Measurements from ENCODE around the gene TESK1.
"Not testable (repeated sequence)": the region's sequence is repeated elsewhere in the genome, so short reads cannot be mapped to it uniquely, and the experiment has no call there.

TESK1 gene

DNA sequence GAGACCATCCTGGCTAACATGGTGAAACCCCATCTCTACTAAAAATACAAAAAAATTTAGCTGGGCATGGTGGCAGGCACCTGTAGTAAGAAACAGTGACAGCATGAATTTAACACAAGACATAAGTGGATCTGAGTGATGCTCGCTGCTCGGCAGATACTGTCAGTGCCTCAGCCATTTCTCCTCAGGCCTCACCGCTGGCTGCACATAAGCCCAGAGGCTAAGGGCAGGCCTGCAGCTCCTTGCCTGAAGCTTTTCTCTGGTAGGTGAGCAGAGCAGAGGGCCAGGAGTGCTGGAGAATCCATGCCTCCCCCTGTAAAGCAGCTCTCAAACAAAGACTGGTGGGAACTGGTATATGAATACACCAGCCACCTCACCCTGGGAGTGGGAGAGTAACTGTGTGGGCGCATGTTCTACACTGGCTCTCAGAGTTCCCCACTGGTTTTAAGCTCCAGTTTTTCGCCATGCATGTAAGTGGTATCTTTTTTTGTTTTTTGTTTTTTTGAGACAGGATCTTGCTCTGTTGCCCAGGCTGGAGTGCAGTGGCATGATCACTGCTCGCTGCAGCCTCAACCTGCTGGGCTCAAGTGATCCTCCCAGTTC, 23.4 kb downstream of the TESK1 start:
- DNase-seq (ENCODE audit: low spot score): no peak
- in situ Hi-C loops (cut with MboI; ENCODE audit: low sequenced_read_pairs, unreplicated experiment): no loop called here
- TF ChIP-seq, protein P1, sequence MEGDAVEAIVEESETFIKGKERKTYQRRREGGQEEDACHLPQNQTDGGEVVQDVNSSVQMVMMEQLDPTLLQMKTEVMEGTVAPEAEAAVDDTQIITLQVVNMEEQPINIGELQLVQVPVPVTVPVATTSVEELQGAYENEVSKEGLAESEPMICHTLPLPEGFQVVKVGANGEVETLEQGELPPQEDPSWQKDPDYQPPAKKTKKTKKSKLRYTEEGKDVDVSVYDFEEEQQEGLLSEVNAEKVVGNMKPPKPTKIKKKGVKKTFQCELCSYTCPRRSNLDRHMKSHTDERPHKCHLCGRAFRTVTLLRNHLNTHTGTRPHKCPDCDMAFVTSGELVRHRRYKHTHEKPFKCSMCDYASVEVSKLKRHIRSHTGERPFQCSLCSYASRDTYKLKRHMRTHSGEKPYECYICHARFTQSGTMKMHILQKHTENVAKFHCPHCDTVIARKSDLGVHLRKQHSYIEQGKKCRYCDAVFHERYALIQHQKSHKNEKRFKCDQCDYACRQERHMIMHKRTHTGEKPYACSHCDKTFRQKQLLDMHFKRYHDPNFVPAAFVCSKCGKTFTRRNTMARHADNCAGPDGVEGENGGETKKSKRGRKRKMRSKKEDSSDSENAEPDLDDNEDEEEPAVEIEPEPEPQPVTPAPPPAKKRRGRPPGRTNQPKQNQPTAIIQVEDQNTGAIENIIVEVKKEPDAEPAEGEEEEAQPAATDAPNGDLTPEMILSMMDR (IDR thresholded peaks at IDR 0.05; ENCODE audit: borderline replicate concordance, control extremely low read depth, extremely low read depth, insufficient read depth, missing control alignments): no peak

DNA sequence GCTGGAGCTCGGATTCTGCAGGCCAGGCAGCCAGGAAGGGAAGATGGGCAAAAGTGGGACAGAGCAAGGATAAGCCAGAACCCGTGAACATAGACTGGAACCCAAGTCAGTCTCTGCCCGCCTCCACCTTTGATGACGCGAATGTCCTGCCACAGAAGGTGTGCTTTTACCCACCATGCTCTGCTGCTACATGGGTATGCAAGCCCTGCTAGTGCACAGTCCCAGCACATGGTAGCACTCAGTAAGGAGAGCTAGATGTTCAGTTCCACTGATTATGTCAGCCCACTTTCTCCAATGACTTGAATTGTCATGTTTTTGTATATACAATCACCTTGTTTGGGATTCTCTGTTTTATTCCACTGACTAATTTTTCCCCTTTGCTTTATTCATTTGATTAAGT, 24.5 kb downstream of the TESK1 start:
- TF ChIP-seq, protein P1 (IDR thresholded peaks at IDR 0.05; ENCODE audit: borderline replicate concordance, control extremely low read depth, extremely low read depth, insufficient read depth, missing control alignments): no peak
- no peak for DNase-seq (ENCODE audit: low spot score)
- in situ Hi-C loops (cut with MboI; ENCODE audit: low sequenced_read_pairs, unreplicated experiment): no loop called here

DNA sequence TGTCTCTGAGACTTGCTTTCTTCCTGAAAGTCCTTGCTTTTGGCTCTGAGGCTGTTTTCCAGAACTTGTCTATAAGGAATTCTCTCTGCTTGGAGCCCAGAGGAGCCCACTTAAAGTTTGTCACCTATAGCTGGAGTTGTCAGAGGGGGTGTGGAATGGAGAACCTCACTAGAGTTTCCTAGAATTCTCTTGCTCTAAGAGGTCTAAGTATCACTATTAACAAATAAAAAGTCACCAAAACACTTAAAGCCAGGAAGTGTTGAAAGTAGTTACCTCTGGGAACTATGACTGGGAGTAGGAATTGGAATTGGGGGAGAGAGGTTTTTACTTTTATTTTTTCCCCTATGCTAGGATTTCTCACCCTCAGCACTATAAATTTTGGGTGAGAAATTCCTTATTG, 30.7 kb downstream of the TESK1 start:
- TF ChIP-seq, protein P1 (IDR thresholded peaks at IDR 0.05; ENCODE audit: borderline replicate concordance, control extremely low read depth, extremely low read depth, insufficient read depth, missing control alignments): no peak
- in situ Hi-C loops (cut with MboI; ENCODE audit: low sequenced_read_pairs, unreplicated experiment): no loop called here
- DNase-seq (ENCODE audit: low spot score): no peak

DNA sequence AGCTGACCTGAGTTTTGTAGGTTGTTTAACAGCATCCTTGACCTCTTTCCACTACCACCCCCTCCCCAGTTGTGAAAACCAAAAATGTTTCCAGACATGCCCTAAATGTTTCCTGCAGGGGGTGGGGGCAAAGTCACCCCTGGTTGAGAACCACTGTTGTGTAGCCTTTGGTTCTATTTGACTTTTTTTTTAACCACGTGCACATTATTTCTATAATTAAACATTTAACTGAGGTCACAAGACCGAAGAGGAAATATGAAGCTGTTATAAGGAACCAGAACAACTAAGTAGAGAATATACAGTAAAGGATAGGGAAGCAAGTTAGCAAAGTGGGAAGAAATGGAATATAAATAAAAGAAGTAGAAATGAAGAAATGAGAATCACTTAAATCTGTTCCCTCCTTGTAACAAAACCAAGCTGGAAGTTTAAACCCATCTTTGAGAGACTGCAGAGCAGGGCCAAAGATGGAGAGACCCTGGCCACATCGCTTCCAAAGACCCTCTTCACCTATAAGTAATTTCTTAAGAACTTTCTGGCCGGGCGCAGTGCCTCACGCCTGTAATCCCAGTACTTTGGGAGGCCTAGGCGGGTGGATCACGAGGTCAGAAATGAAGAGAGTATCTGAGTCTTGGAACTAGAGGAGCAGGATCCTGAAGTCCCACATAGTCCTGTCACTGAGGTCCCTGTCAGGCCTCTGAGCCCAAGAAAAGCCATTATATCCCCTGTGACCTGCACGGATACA, 31.2 kb downstream of the TESK1 start:
- in situ Hi-C loops (cut with MboI; ENCODE audit: low sequenced_read_pairs, unreplicated experiment): no loop called here

DNA sequence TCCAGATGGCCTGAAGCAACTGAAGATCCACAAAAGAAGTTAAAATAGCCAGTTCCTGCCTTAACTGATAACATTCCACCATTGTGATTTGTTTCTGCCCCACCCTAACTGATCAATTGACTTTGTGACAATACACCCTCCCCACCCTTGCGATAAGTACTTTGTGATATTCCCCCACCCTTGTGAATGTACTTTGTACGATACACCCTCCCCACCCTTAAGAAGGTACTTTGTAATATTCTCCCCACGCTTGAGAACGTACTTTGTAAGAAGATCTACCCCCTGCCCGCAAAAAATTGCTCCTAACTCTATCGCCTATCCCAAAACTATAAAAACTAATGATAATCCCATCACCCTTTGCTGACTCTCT, 31.8 kb downstream of the TESK1 start:
- in situ Hi-C loops (cut with MboI; ENCODE audit: low sequenced_read_pairs, unreplicated experiment); DNase-seq (ENCODE audit: low spot score): not testable (repeated sequence)

More for the DNA sequence above, 31.2 kb downstream of the TESK1 start:
- TF ChIP-seq, protein P1 (IDR thresholded peaks at IDR 0.05; ENCODE audit: borderline replicate concordance, control extremely low read depth, extremely low read depth, insufficient read depth, missing control alignments): no peak
- DNase-seq (ENCODE audit: low spot score): no peak

DNA sequence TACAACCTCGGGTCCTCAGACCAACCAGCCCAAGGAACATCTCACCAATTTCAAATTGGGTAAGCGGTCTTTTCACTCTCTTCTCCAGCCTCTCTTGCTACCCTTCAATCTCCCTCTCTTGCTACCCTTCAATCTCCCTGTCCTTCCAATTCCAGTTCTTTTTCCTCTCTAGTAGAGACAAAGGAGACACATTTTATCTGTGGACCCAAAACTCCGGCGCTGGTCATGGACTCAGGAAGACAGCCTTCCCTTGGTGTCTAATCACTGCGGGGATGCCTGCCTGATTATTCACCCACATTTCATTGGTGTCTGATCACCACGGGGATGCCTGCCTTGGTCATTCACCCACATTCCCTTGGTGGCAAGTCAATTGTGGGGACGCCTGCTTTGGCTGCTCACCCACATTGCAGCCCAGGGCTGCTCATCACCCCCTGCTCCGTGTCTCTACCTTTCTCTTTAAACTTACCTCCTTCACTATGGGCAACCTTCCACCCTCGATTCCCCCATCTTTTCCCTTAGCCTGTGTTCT, 32.4 kb downstream of the TESK1 start:
- in situ Hi-C loops (cut with MboI; ENCODE audit: low sequenced_read_pairs, unreplicated experiment); DNase-seq (ENCODE audit: low spot score): not testable (repeated sequence)

DNA sequence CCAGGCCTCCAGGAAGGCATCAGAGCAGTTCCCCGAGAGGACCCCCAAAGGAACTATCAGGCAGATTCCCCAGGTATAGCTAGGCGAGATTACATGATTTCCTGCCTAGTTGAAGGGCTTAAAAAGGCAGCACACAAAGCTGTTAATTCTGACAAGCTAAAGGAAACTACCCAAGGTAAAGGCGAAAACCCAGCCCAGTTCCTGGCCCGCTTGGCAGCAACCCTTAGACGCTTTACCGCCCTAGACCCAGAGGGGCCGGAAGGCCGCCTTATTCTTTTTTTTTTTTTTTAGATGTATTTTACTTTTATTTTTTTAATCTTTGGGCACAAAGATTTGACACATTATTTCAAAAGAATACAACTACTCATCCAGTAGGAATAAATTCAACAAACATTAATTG, 33.7 kb downstream of the TESK1 start:
- in situ Hi-C loops (cut with MboI; ENCODE audit: low sequenced_read_pairs, unreplicated experiment); DNase-seq (ENCODE audit: low spot score): not testable (repeated sequence)

DNA sequence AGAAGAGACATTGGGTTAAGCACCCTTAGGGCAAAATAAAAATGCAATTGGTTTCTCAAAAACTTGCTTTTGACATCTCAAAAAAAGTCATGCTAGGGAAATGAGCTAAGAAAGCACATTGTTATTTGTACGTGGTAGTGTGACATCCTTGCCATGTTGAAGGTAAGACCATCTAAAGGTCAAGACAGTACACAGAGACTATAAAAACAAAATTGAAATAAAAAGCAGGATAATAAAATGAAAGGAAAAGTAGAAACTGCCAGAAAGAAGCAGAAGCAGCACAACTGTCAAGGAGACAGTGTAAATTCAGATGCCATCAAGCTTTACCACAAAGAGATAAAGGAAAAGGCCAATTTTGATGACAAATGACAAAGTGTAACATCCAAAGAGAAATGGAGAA, 34.2 kb downstream of the TESK1 start:
- in situ Hi-C loops (cut with MboI; ENCODE audit: low sequenced_read_pairs, unreplicated experiment); DNase-seq (ENCODE audit: low spot score): not testable (repeated sequence)

DNA sequence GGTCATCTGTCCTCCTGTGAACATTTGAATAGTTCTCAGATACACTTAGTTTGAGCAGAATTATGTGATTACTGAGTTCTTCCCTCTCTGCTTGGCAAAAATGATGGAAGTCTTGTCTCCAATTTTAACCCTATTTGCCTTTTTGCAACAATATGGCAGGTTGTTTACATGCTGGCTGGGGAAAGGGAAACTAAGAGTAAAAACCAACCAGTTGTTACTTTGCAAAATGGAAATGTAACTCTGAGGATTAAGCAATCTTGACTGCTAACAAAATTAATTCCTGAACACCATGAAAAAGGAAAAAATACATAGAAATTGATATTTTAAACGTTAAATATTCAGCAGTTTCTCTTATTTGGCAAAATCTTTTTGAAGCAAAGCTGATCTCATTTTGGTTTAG, 34.6 kb downstream of the TESK1 start:
- TF ChIP-seq, protein P1 (IDR thresholded peaks at IDR 0.05; ENCODE audit: borderline replicate concordance, control extremely low read depth, extremely low read depth, insufficient read depth, missing control alignments): no peak
- DNase-seq (ENCODE audit: low spot score): no peak
- in situ Hi-C loops (cut with MboI; ENCODE audit: low sequenced_read_pairs, unreplicated experiment): no loop called here

DNA sequence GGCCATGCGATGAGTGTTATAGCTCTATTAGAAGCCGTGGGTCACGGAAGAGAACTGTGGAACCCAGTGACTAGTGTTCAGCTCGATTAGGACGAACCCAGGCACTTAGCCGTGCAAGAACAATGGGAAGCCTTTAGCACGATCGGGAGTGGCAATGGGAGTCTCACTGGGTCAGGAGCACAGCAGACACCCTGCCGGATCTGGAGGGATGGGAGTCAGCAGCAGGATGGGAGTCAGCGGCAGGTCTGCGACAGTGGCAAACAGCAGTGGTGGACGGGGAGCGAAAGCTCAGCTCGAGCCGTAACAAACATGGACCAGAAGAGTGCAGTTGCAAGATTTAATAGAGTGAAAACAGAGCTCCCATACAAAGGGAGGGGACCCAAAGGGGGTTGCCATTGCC, 35.4 kb downstream of the TESK1 start:
- DNase-seq (ENCODE audit: low spot score); in situ Hi-C loops (cut with MboI; ENCODE audit: low sequenced_read_pairs, unreplicated experiment): not testable (repeated sequence)

DNA sequence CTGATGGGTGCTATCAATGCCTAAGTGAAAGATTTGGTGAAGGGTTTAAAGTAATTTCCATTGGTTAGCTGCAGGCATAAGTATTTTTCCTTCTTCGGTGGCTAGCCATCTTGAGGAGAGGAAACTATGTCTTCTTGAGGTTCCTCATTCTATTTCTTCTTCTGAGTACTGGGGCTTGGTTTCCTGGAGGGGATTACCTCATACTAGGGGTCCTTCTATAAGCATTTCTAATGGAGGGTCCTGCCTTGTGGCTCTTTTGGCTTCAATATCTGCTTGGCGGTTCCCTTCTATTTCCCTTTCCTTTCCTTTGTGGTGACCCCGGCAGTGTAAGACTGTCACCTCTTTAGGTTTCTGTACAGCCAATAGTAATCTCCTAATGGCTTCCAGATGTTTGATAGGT, 36.4 kb downstream of the TESK1 start:
- DNase-seq (ENCODE audit: low spot score); in situ Hi-C loops (cut with MboI; ENCODE audit: low sequenced_read_pairs, unreplicated experiment): not testable (repeated sequence)

Data from GM13976 (cell line).